ENCODE data around the gene EIF4G2. TPM values are rescaled to one million over a fixed set of nuclear protein-coding genes. Genes with fewer than 3 reads are reported as not detected.

EIF4G2 gene
- total RNA-seq, 4 donors from 2014 or later = 316 to 656 (median 355) TPM

- no peak for TF ChIP-seq CTCF (IDR thresholded peaks at IDR 0.05; ENCODE audit: low read depth)
Observed at GRCh38 chr11:10846660-10847059, 37.9 kb upstream of the EIF4G2 start.

- TF ChIP-seq CTCF (IDR thresholded peaks at IDR 0.05; ENCODE audit: low read depth) = no peak
Observed at GRCh38 chr11:10845589-10845988, 36.9 kb upstream of the EIF4G2 start.

- no peak for TF ChIP-seq CTCF (IDR thresholded peaks at IDR 0.05; ENCODE audit: low read depth)
Observed at GRCh38 chr11:10844796-10845195, 36.1 kb upstream of the EIF4G2 start.

- no peak for TF ChIP-seq CTCF (IDR thresholded peaks at IDR 0.05; ENCODE audit: low read depth)
Observed at GRCh38 chr11:10844356-10844755, 35.6 kb upstream of the EIF4G2 start.

GRCh38 chr11:10838881-10839280, 30.2 kb upstream of the EIF4G2 start:
- no peak for TF ChIP-seq CTCF (IDR thresholded peaks at IDR 0.05; ENCODE audit: low read depth)

GRCh38 chr11:10838083-10838482, 29.4 kb upstream of the EIF4G2 start:
- no peak for TF ChIP-seq CTCF (IDR thresholded peaks at IDR 0.05; ENCODE audit: low read depth)

- TF ChIP-seq CTCF (IDR thresholded peaks at IDR 0.05; ENCODE audit: low read depth) = no peak
Observed at GRCh38 chr11:10829139-10829538, 20.4 kb upstream of the EIF4G2 start.

Measured in subcutaneous adipose tissue (tissue), 4 donors.